HEK293 (cell line): Measurements from ENCODE around the gene CUTC.
"Not testable (repeated sequence)": the region's sequence is repeated elsewhere in the genome, so short reads cannot be mapped to it uniquely, and the experiment has no call there.

ENCODE experiments used
- CTCF ChIA-PET: fragments of 350-600 bp; formaldehyde crosslinking; extraction: SDS; loops from one replicate; lab custom pipeline; 2021; ENCODE audit warnings: antibody characterized with exemption; lab: Yijun Ruan, JAX
- POLR2A ChIA-PET: fragments of 300-600 bp; formaldehyde crosslinking; extraction: SDS; loops from one replicate; lab custom pipeline; 2020; ENCODE audit warnings: antibody characterized with exemption, inconsistent platforms; lab: Yijun Ruan, JAX
- H3K27ac ChIP-seq: fragments of 200-500 bp; sonication (Bioruptor generic); 2 replicates; pipeline ENCODE4 v1.5.1; 2014; ENCODE audit warnings: low read depth, low read length, control low read depth, inconsistent platforms; ENCODE audit errors: extremely low read depth
- H3K36me3 ChIP-seq, 2 experiments: fragments of 200-500 bp in 1 of 2; sonication (Bioruptor generic) in 1 of 2; 1 replicate in 1 of 2; 2 replicates in 1 of 2; pipeline ENCODE4 v1.5.1; 2014 to 2017; ENCODE audit warnings: inconsistent platforms in 2 of 2, low read length in 2 of 2; ENCODE audit not compliant: control insufficient read depth in 2 of 2, insufficient read depth in 1 of 2
- H3K4me1 ChIP-seq: fragments of 200-500 bp; sonication (Bioruptor generic); 2 replicates; pipeline ENCODE4 v1.5.1; 2014; ENCODE audit warnings: mild to moderate bottlenecking, low read length, inconsistent platforms; ENCODE audit not compliant: control insufficient read depth, insufficient read depth
- H3K4me3 ChIP-seq: 2 replicates; pipeline ENCODE4 v1.5.1; 2011; ENCODE audit warnings: low read depth, mild to moderate bottlenecking, control low read depth, low read length, moderate library complexity
- H3K9me3 ChIP-seq: fragments of 200-500 bp; sonication (Bioruptor generic); 2 replicates; pipeline ENCODE4 v1.5.1; 2014; ENCODE audit warnings: low read depth, low read length, inconsistent platforms; ENCODE audit not compliant: control insufficient read depth, insufficient read depth
- KLF9 ChIP-seq: fragments of 450-650 bp; formaldehyde crosslinking; IDR thresholded peaks from 2 replicates; pipeline ENCODE4 v1.5.1; 2016; ENCODE audit warnings: missing biosample characterization, missing genetic modification characterization, low read depth
- RBAK ChIP-seq: fragments of 450-650 bp; formaldehyde crosslinking; IDR thresholded peaks from 2 replicates; pipeline ENCODE4 v1.5.1; 2016; ENCODE audit warnings: missing biosample characterization, missing genetic modification characterization
- YY2 ChIP-seq: fragments of 450-650 bp; formaldehyde crosslinking; IDR thresholded peaks from 2 replicates; pipeline ENCODE4 v1.5.1; 2016; ENCODE audit warnings: missing biosample characterization, missing genetic modification characterization
- ZNF132 ChIP-seq: fragments of 450-650 bp; formaldehyde crosslinking; IDR thresholded peaks from 2 replicates; pipeline ENCODE4 v1.5.1; 2017; ENCODE audit warnings: missing biosample characterization, missing genetic modification characterization, borderline replicate concordance
- ZNF140 ChIP-seq: fragments of 450-650 bp; formaldehyde crosslinking; IDR thresholded peaks from 2 replicates; pipeline ENCODE4 v1.5.1; 2016; ENCODE audit warnings: missing biosample characterization, missing genetic modification characterization
- ZNF214 ChIP-seq: fragments of 450-650 bp; formaldehyde crosslinking; IDR thresholded peaks from 2 replicates; pipeline ENCODE4 v1.5.1; 2017; ENCODE audit warnings: missing biosample characterization, mild to moderate bottlenecking, missing genetic modification characterization, borderline replicate concordance
- ZNF37A ChIP-seq: fragments of 450-650 bp; IDR thresholded peaks from 2 replicates; pipeline ENCODE4 v1.5.1; 2018; ENCODE audit warnings: missing biosample characterization, missing genetic modification characterization
- ZNF433 ChIP-seq: fragments of 450-650 bp; formaldehyde crosslinking; IDR thresholded peaks from 2 replicates; pipeline ENCODE4 v1.5.1; 2016; ENCODE audit warnings: missing biosample characterization, missing genetic modification characterization, low read depth
- ZNF514 ChIP-seq: fragments of 450-650 bp; formaldehyde crosslinking; IDR thresholded peaks from 2 replicates; pipeline ENCODE4 v1.5.1; 2016; ENCODE audit warnings: missing biosample characterization, missing genetic modification characterization
- ZNF529 ChIP-seq: fragments of 450-650 bp; formaldehyde crosslinking; IDR thresholded peaks from 2 replicates; pipeline ENCODE4 v1.5.1; 2017; ENCODE audit warnings: missing genetic modification characterization, missing biosample characterization; ENCODE audit not compliant: insufficient replicate concordance
- ZNF560 ChIP-seq: fragments of 450-650 bp; formaldehyde crosslinking; IDR thresholded peaks from 2 replicates; pipeline ENCODE4 v1.5.1; 2017; ENCODE audit warnings: missing biosample characterization, missing genetic modification characterization, borderline replicate concordance
- ZNF571 ChIP-seq: fragments of 450-650 bp; formaldehyde crosslinking; IDR thresholded peaks from 2 replicates; pipeline ENCODE4 v1.5.0; 2017; ENCODE audit warnings: missing biosample characterization, missing genetic modification characterization
- ZNF654 ChIP-seq: fragments of 450-650 bp; formaldehyde crosslinking; IDR thresholded peaks from 2 replicates; pipeline ENCODE4 v1.5.1; 2016; ENCODE audit warnings: low read depth, missing biosample characterization, missing genetic modification characterization
- ZNF701 ChIP-seq: fragments of 450-650 bp; formaldehyde crosslinking; IDR thresholded peaks from 2 replicates; pipeline ENCODE4 v1.5.1; 2016; ENCODE audit warnings: missing biosample characterization, missing genetic modification characterization
- ZNF707 ChIP-seq: fragments of 450-650 bp; formaldehyde crosslinking; IDR thresholded peaks from 2 replicates; pipeline ENCODE4 v1.5.1; 2016; ENCODE audit warnings: missing biosample characterization, missing genetic modification characterization
- ZNF747 ChIP-seq: fragments of 450-650 bp; formaldehyde crosslinking; IDR thresholded peaks from 2 replicates; pipeline ENCODE4 v1.5.1; 2016; ENCODE audit warnings: missing biosample characterization, missing genetic modification characterization
- ZNF76 ChIP-seq: fragments of 450-650 bp; formaldehyde crosslinking; IDR thresholded peaks from 2 replicates; pipeline ENCODE4; 2016; ENCODE audit warnings: low read depth, missing biosample characterization, missing genetic modification characterization, borderline replicate concordance
- ZNF768 ChIP-seq: fragments of 450-650 bp; formaldehyde crosslinking; IDR thresholded peaks from 2 replicates; pipeline ENCODE4 v1.5.1; 2018; ENCODE audit warnings: missing biosample characterization, mild to moderate bottlenecking, missing genetic modification characterization
- ZXDB ChIP-seq: fragments of 450-650 bp; formaldehyde crosslinking; IDR thresholded peaks from 2 replicates; pipeline ENCODE4 v1.5.1; 2016; ENCODE audit warnings: missing biosample characterization, missing genetic modification characterization
- TF ChIP-seq, protein P1 (sequence below): fragments of 450-650 bp; IDR thresholded peaks from 2 replicates; pipeline ENCODE4 v1.5.1; 2018; ENCODE audit warnings: missing biosample characterization, missing genetic modification characterization
- TF ChIP-seq, protein P2 (sequence below): IDR thresholded peaks from 2 replicates; pipeline ENCODE4 v1.6.1; 2011; ENCODE audit warnings: mild to moderate bottlenecking, low read depth, low read length, borderline replicate concordance
- TF ChIP-seq, protein P3 (sequence below): fragments of 450-650 bp; formaldehyde crosslinking; IDR thresholded peaks from 2 replicates; pipeline ENCODE4 v1.5.1; 2017; ENCODE audit warnings: missing biosample characterization, missing genetic modification characterization
- TF ChIP-seq, protein P4 (sequence below): fragments of 450-650 bp; formaldehyde crosslinking; IDR thresholded peaks from 2 replicates; pipeline ENCODE4; 2016; ENCODE audit warnings: missing biosample characterization, missing genetic modification characterization

CUTC gene

DNA sequence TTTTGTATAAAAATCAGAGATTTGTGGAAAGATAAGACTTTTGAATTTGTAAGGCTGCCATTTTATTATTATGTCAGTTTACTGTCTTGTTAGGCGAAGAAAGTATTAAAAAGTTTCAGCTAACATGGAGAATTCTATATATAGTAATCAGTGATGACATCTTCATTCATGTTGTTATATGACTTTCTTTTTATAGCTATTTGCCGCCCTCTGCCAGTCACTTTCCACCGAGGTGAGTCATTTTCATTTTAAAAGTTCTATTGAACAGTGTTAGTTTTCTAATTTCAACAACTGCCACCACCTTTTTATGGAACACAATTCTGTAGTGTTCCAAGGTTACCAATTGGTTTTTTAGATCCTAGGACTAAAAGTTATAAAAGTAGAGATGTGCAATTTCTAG lies 11.8 kb downstream of the CUTC start:
- H3K4me1 ChIP-seq: no peaks in the 10 kb centered on the region
- ChIA-PET POLR2A (interaction anchor here (1.7 kb wide), 1 partner anchor 11 kb away, joined by 13 read pairs; the partner anchor contains the start of genes COX15 and CUTC), CTCF (no interaction called here)
- TF ChIP-seq ZNF37A (tag by site-specific recombination): no peak
- TF ChIP-seq ZNF654 (tag by site-specific recombination): peak; percentile 21
- H3K4me3 ChIP-seq: no peak overlapping the region
- H3K9me3 ChIP-seq: no peaks in the 10 kb centered on the region
- H3K36me3 ChIP-seq: peaks cover 80 to 93% of the 10 kb centered on the region in 2 experiments
- no peak overlapping the region for H3K27ac ChIP-seq

DNA sequence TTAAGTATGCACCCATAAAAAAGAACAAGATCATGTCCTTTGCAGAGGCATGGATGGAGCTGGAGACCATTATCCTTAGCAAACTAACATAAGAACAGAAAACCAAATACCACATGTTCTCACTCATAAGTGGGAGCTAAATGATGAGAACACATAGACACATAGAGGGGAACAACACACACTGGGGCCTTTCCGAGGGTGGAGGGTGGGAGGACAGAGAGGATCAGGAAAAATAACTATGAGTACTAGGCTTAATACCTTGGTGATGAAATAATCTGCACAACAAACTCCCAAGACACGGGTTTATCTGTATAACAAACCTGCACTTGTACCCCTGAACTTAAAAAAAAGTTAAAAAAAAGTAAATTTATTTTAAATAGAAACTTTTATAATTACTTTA lies 14.1 kb downstream of the CUTC start:
- H3K27ac ChIP-seq, H3K4me1 ChIP-seq, H3K4me3 ChIP-seq, POLR2A ChIA-PET, H3K9me3 ChIP-seq, CTCF ChIA-PET: not testable (repeated sequence)
- peaks cover 87 to 91% of the 10 kb centered on the region in 2 experiments for H3K36me3 ChIP-seq

DNA sequence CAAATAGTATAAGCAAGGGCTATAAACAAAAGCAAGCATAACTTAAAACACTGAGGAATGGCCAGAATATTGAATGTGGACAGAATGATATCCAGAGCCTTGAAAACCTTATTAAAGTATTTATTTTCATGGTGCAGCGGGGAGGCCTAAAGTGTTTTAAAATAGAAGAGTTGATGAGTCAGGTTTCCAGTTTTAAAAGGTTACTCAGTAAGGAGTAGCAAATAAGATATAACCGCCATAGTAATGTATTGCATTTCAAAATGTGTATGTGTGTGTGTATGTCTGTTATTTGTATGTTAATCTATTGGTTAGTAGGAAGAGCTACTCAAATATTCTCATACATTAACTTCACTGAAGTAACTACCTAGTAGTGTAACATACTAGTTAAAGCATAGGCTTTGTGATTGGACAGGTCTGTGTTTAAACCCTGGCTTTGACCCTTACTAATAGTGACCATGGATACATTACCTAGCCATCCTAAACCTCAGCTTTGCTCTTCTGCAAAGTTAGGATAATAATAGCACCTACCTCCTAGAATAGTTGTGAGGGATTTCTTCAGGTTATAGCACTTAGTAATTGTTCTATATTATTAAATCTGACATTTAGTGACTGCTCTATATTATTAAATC lies 16.9 kb downstream of the CUTC start:
- Histone ChIP-seq H3K4me1 (no peaks in the 10 kb centered on the region), H3K9me3 (no peaks in the 10 kb centered on the region), H3K4me3 (no peak overlapping the region), H3K36me3 (peaks cover 82 to 87% of the 10 kb centered on the region in 2 experiments), H3K27ac (no peak overlapping the region)
- ChIA-PET POLR2A (no interaction called here), CTCF (interaction anchor here (0.6 to 1.3 kb wide), 3 partner anchors 17 to 297 kb away, joined by 3 read pairs; partner anchors contain the start of genes COX15 and CUTC)
- TF ChIP-seq ZNF529 (tag by site-specific recombination): no peak
- no peak for TF ChIP-seq RBAK (tag by site-specific recombination)
- no peak for TF ChIP-seq ZNF132
- TF ChIP-seq ZNF707 (tag by site-specific recombination): no peak
- TF ChIP-seq ZXDB: no peak
- TF ChIP-seq ZNF140 (tag by site-specific recombination): no peak
- no peak for TF ChIP-seq ZNF747
- no peak for TF ChIP-seq ZNF571 (tag by site-specific recombination)
- TF ChIP-seq ZNF433 (tag by site-specific recombination): no peak
- TF ChIP-seq ZNF701: no peak
- TF ChIP-seq, protein P1, sequence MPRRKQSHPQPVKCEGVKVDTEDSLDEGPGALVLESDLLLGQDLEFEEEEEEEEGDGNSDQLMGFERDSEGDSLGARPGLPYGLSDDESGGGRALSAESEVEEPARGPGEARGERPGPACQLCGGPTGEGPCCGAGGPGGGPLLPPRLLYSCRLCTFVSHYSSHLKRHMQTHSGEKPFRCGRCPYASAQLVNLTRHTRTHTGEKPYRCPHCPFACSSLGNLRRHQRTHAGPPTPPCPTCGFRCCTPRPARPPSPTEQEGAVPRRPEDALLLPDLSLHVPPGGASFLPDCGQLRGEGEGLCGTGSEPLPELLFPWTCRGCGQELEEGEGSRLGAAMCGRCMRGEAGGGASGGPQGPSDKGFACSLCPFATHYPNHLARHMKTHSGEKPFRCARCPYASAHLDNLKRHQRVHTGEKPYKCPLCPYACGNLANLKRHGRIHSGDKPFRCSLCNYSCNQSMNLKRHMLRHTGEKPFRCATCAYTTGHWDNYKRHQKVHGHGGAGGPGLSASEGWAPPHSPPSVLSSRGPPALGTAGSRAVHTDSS (tag by site-specific recombination): no peak

DNA sequence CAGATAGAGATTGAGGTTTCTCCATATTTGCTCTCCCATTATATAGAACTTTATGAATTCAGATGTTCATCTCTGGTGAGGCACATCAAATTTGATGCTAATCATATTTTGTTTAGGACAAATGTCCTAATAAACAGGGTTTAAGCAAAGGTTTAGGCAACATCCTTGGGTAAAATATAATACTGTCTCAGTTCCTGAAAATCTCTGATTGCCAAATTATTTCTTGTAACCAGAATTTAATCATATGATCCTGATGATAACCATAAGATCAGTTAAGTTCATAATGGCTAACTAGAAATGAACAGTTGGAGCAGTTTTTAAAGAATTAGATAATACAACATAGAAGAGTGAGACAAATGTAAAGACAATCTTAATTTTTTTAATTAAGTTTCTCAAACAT lies 18.6 kb downstream of the CUTC start:
- H3K9me3 ChIP-seq: no peaks in the 10 kb centered on the region
- no peak overlapping the region for H3K4me3 ChIP-seq
- H3K36me3 ChIP-seq: peaks cover 73 to 89% of the 10 kb centered on the region in 2 experiments
- H3K4me1 ChIP-seq: no peaks in the 10 kb centered on the region
- no peak overlapping the region for H3K27ac ChIP-seq
- POLR2A ChIA-PET: no interaction called here
- CTCF ChIA-PET: interaction anchor here (0.6 kb wide), 1 partner anchor 139 kb away, joined by 3 read pairs; no protein-coding TSS in a partner anchor
- TF ChIP-seq YY2 (tag by site-specific recombination) (no peak), ZNF214 (tag by site-specific recombination) (no peak), ZNF768 (no peak), RBAK (tag by site-specific recombination) (no peak), KLF9 (tag by site-specific recombination) (no peak), ZNF514 (no peak), ZNF560 (no peak), ZNF76 (tag by site-specific recombination) (no peak)
- TF ChIP-seq, protein P2, sequence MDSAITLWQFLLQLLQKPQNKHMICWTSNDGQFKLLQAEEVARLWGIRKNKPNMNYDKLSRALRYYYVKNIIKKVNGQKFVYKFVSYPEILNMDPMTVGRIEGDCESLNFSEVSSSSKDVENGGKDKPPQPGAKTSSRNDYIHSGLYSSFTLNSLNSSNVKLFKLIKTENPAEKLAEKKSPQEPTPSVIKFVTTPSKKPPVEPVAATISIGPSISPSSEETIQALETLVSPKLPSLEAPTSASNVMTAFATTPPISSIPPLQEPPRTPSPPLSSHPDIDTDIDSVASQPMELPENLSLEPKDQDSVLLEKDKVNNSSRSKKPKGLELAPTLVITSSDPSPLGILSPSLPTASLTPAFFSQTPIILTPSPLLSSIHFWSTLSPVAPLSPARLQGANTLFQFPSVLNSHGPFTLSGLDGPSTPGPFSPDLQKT: no peak
- TF ChIP-seq, protein P3, sequence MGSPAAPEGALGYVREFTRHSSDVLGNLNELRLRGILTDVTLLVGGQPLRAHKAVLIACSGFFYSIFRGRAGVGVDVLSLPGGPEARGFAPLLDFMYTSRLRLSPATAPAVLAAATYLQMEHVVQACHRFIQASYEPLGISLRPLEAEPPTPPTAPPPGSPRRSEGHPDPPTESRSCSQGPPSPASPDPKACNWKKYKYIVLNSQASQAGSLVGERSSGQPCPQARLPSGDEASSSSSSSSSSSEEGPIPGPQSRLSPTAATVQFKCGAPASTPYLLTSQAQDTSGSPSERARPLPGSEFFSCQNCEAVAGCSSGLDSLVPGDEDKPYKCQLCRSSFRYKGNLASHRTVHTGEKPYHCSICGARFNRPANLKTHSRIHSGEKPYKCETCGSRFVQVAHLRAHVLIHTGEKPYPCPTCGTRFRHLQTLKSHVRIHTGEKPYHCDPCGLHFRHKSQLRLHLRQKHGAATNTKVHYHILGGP (tag by site-specific recombination): no peak
- TF ChIP-seq, protein P4, sequence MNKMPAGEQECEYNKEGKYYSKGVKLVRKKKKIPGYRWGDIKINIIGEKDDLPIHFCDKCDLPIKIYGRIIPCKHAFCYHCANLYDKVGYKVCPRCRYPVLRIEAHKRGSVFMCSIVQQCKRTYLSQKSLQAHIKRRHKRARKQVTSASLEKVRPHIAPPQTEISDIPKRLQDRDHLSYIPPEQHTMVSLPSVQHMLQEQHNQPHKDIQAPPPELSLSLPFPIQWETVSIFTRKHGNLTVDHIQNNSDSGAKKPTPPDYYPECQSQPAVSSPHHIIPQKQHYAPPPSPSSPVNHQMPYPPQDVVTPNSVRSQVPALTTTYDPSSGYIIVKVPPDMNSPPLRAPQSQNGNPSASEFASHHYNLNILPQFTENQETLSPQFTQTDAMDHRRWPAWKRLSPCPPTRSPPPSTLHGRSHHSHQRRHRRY: no peak
